Lower lobe of right lung (tissue), 2 donors: ENCODE results near the gene GPATCH2. TPM values are rescaled to one million over a fixed set of nuclear protein-coding genes. Genes with fewer than 3 reads are reported as not detected.
"Not testable (repeated sequence)": the region's sequence is repeated elsewhere in the genome, so short reads cannot be mapped to it uniquely, and the experiment has no call there.

Source experiments
- ATAC-seq, 2 donors: fragments of 200-7000 bp; cut with Tn5 transposase; one replicate each; pipeline ENCODE4 v1.9.1; 2020 to 2022; ENCODE audit warnings: mild to moderate bottlenecking in 2 of 2, moderate library complexity in 2 of 2
- DNase-seq: peaks from one replicate; pipeline ENCODE4 v3.0.0-alpha.2; 2020
- H3K27ac ChIP-seq: fragments of 200-600 bp; one replicate; pipeline ENCODE4 v1.8.0; 2022
- H3K27me3 ChIP-seq: fragments of 200-600 bp; one replicate; pipeline ENCODE4 v1.8.0; 2022; ENCODE audit warnings: low read depth
- H3K36me3 ChIP-seq: fragments of 200-600 bp; one replicate; pipeline ENCODE4 v1.8.0; 2022; ENCODE audit warnings: mild to moderate bottlenecking
- H3K4me1 ChIP-seq: fragments of 200-600 bp; one replicate; pipeline ENCODE4 v1.8.0; 2022
- H3K4me3 ChIP-seq: fragments of 200-600 bp; one replicate; pipeline ENCODE4 v1.8.0; 2022; ENCODE audit warnings: mild to moderate bottlenecking
- H3K9me3 ChIP-seq: fragments of 200-600 bp; one replicate; pipeline ENCODE4 v1.8.0; 2022
- intact Hi-C: fragments of 100-400 bp; cut with DNase I; formaldehyde crosslinking; loops from one replicate; pipeline ENCODE4 v1.11.0; 2022
- total RNA-seq: library from RNA; stranded (reverse); fragmentation: NEBNext Ultra II Directional; extraction: Animal tissue kit (Norgen Biotek cat#: 25700); gene quantifications from one replicate; pipeline ENCODE4 v1.2.1, GENCODE V29; 2021
- TF ChIP-seq, protein P1 (sequence below): fragments of 200-600 bp; IDR thresholded peaks from one replicate; pipeline ENCODE4 v1.8.0; 2022; ENCODE audit warnings: antibody characterized with exemption, mild to moderate bottlenecking
- donor health status: DM: no; HTN: yes; CAD: no; lungs with severe emphysema.

GPATCH2 gene
- total RNA-seq, 1 donor from 2014 or later: 12.4 TPM

DNA sequence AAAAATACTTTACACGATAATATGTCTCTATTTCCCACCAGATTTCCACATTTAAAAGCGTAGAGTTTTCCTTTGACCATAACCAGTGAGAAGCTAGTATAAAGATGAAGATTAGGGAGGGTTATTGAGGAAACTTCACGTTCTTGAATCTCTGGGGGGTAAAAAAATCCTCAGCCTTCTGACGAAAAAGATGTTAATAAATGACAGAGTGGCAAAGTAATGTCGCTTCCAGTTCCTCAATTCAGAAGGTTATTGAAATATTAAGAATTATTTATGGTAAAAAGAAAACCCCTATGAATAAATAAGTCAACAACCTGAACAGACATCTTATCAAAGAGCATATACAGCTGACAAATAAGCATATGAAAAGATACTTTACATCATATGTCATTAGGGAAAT lies 241.0 kb downstream of the GPATCH2 start:
- Histone ChIP-seq H3K27me3 (no peaks in the 10 kb centered on the region), H3K4me1 (no peaks in the 10 kb centered on the region), H3K36me3 (no peaks in the 10 kb centered on the region), H3K27ac (no peak overlapping the region), H3K4me3 (no peak overlapping the region), H3K9me3 (no peaks in the 10 kb centered on the region)
- ATAC-seq: no peak
- TF ChIP-seq, protein P1, sequence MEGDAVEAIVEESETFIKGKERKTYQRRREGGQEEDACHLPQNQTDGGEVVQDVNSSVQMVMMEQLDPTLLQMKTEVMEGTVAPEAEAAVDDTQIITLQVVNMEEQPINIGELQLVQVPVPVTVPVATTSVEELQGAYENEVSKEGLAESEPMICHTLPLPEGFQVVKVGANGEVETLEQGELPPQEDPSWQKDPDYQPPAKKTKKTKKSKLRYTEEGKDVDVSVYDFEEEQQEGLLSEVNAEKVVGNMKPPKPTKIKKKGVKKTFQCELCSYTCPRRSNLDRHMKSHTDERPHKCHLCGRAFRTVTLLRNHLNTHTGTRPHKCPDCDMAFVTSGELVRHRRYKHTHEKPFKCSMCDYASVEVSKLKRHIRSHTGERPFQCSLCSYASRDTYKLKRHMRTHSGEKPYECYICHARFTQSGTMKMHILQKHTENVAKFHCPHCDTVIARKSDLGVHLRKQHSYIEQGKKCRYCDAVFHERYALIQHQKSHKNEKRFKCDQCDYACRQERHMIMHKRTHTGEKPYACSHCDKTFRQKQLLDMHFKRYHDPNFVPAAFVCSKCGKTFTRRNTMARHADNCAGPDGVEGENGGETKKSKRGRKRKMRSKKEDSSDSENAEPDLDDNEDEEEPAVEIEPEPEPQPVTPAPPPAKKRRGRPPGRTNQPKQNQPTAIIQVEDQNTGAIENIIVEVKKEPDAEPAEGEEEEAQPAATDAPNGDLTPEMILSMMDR: no peak
- intact Hi-C loops: no loop called here
- no peak for DNase-seq

DNA sequence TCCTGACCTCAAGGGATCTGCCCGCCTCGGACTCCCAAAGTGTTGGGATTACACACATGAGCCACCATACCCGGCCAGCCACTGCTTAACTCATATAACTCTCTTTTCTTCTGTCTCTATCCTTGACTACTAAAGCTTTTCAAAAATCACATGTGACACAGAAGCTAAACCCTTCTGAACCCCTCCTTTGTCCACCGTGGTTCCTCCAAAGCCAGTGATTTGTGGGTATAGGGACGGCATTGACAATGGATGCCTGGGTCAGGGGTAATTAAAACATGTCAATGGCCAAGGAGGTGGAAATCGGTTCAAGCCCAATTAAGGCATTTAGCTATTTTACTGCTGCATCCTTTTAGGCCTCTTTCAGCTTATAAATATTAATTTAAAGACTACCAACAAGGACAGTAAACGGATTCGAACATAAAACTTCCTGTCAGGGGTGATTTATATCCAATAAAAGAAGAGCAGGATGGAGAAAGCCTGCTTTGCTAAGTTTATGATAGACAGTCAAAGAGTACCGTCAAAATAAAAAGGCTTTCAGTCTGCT lies 242.3 kb downstream of the GPATCH2 start:
- no peak overlapping the region for H3K4me3 ChIP-seq
- H3K27me3 ChIP-seq: no peaks in the 10 kb centered on the region
- H3K4me1 ChIP-seq: no peaks in the 10 kb centered on the region
- H3K27ac ChIP-seq: no peak overlapping the region
- no peak for ATAC-seq
- H3K9me3 ChIP-seq: no peaks in the 10 kb centered on the region
- intact Hi-C loops: no loop called here
- DNase-seq: no peak
- H3K36me3 ChIP-seq: no peaks in the 10 kb centered on the region
- TF ChIP-seq, protein P1: no peak

DNA sequence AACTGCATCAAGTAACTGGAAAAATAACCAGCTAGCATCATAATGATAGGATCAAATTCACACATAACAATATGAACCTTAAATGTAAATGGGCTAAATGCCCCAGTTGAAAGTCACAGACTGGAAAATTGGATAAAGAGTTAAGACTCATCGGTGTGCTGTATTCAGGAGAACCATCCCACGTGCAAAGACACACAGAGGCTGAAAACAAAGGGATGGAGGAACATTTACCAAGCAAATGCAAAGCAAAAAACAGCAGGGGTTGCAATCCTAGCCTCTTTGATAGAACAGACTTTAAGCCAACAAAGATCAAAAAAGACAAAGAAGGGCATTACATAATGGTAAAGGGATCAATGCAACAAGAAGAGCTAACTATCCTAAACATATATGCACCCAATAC lies 249.1 kb downstream of the GPATCH2 start:
- peaks cover 11% of the 10 kb centered on the region for H3K9me3 ChIP-seq
- intact Hi-C loops, H3K4me1 ChIP-seq, H3K27me3 ChIP-seq, ATAC-seq, DNase-seq, H3K4me3 ChIP-seq, H3K27ac ChIP-seq, H3K36me3 ChIP-seq: not testable (repeated sequence)

DNA sequence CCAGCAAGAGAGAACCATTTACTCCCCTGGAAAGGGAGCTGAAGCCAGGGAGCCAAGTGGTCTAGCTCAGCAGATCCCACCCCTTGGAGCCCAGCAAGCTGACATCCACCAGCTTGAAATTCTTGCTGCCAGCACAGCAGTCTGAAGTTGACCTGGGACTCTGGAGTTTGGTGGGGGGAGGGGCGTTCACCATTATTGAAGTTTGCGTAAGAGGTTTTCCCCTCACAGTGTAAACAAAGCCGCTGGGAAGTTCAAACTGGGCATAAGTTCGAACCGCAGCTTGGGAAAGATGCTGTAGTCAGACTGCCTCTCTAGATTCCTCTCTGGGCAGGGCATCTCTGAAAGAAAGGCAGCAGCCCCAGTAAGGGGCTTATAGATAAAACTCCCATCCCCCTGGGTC lies 251.1 kb downstream of the GPATCH2 start:
- ATAC-seq, H3K27ac ChIP-seq, DNase-seq, H3K36me3 ChIP-seq, H3K4me3 ChIP-seq, intact Hi-C loops, H3K27me3 ChIP-seq, H3K4me1 ChIP-seq: not testable (repeated sequence)
- H3K9me3 ChIP-seq: peaks cover 11% of the 10 kb centered on the region

DNA sequence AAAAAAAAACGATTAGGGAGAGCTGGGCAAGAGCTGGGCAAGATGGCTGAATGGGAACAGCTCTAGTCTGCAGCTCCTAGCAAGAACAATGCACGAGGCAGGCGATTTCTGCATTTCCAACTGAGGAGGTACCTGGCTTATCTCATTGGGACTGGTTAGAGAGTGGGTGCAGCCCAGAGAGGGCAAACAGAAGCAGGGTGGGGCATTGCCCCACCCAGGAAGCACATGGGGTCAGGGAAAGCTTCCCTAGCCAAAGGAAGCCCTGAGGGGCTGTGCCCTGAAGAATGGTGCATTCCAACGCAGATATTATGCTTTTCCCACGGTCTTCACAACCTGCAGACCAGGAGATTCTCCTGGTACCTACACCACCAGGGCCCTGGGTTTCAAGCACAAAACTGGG lies 251.6 kb downstream of the GPATCH2 start:
- TF ChIP-seq, protein P1: no peak
- Histone ChIP-seq H3K4me3 (no peak overlapping the region), H3K4me1 (no peaks in the 10 kb centered on the region), H3K9me3 (peaks cover 11% of the 10 kb centered on the region), H3K27me3 (no peaks in the 10 kb centered on the region), H3K36me3 (no peaks in the 10 kb centered on the region), H3K27ac (no peak overlapping the region)
- intact Hi-C loops: no loop called here
- ATAC-seq (no peak), DNase-seq (no peak)

Other genes with a start within 250 kb of the GPATCH2 start
- 4.0 TPM for gene SPATA17, start 254 bp upstream of the GPATCH2 start, total RNA-seq